Mesothelial cell of epicardium (in vitro differentiated cells): ENCODE results near the gene RRBP1. TPM values are rescaled to one million over a fixed set of nuclear protein-coding genes. Genes with fewer than 3 reads are reported as not detected.

Source experiments
- DNase-seq, 2 experiments: peaks; one replicate each; pipeline ENCODE4 v3.0.0; 2021; ENCODE audit warnings: low spot score in 2 of 2; ENCODE audit not compliant: unreplicated experiment in 2 of 2
- H3K27ac Mint-ChIP-seq: 2 replicates; pipeline ENCODE4 v1.8.0; 2021; ENCODE audit warnings: mixed read lengths
- H3K27me3 Mint-ChIP-seq: 2 replicates; pipeline ENCODE4 v1.8.0; 2021; ENCODE audit warnings: low read depth, mixed read lengths
- H3K36me3 Mint-ChIP-seq: 2 replicates; pipeline ENCODE4 v1.8.0; 2021; ENCODE audit warnings: mixed read lengths
- H3K4me1 Mint-ChIP-seq: 2 replicates; pipeline ENCODE4 v1.8.0; 2021; ENCODE audit warnings: mixed read lengths
- H3K4me3 Mint-ChIP-seq: 2 replicates; pipeline ENCODE4 v1.8.0; 2021; ENCODE audit warnings: mild to moderate bottlenecking, moderate library complexity, mixed read lengths
- H3K9me3 Mint-ChIP-seq: 2 replicates; pipeline ENCODE4 v1.8.0; 2021; ENCODE audit warnings: mixed read lengths
- total RNA-seq: library from RNA; stranded (reverse); gene quantifications from 3 replicates; pipeline ENCODE4 v1.2.1, GENCODE V29; 2021
- TF ChIP-seq, protein P1 (sequence below): fragments of 200-600 bp; sonication (generic); IDR thresholded peaks from one replicate; pipeline ENCODE4 v1.5.0; 2021; ENCODE audit warnings: antibody characterized with exemption; ENCODE audit not compliant: unreplicated experiment

Gene RRBP1
- total RNA-seq, 1 donor from 2014 or later = 211 TPM

GRCh38 chr20:17720755-17721154 is 38.7 kb upstream of the RRBP1 start:
- peaks cover 3% of the 10 kb centered on the region for H3K4me1 Mint-ChIP-seq
- no peak overlapping the region for H3K27ac Mint-ChIP-seq
- no peaks in the 10 kb centered on the region for H3K36me3 Mint-ChIP-seq
- TF ChIP-seq, protein P1, sequence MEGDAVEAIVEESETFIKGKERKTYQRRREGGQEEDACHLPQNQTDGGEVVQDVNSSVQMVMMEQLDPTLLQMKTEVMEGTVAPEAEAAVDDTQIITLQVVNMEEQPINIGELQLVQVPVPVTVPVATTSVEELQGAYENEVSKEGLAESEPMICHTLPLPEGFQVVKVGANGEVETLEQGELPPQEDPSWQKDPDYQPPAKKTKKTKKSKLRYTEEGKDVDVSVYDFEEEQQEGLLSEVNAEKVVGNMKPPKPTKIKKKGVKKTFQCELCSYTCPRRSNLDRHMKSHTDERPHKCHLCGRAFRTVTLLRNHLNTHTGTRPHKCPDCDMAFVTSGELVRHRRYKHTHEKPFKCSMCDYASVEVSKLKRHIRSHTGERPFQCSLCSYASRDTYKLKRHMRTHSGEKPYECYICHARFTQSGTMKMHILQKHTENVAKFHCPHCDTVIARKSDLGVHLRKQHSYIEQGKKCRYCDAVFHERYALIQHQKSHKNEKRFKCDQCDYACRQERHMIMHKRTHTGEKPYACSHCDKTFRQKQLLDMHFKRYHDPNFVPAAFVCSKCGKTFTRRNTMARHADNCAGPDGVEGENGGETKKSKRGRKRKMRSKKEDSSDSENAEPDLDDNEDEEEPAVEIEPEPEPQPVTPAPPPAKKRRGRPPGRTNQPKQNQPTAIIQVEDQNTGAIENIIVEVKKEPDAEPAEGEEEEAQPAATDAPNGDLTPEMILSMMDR = no peak
- H3K4me3 Mint-ChIP-seq = no peak overlapping the region
- no peaks in the 10 kb centered on the region for H3K9me3 Mint-ChIP-seq
- DNase-seq = no peak
- H3K27me3 Mint-ChIP-seq = no peaks in the 10 kb centered on the region

DNA sequence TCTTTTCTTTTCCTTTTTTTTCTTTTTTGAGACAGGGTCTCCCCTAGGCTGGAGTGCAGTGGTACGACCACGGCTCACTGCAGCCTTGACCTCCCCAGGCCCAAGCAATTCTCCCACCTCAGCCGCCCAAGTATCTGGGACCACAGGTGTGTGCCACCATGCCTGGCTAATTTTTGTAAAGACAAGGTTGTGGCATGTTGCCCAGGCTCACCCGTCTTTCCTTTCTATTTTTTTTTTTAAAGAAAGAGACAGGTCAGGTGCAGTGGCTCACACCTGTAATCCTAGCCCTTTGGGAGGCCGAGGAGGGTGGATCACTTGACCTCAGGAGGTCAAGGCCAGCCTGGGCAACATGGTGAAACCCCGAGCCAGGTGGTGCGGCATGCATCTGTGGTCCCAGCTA is 34.3 kb upstream of the RRBP1 start:
- no peak overlapping the region for H3K4me3 Mint-ChIP-seq
- H3K36me3 Mint-ChIP-seq = no peaks in the 10 kb centered on the region
- H3K27ac Mint-ChIP-seq = no peak overlapping the region
- TF ChIP-seq, protein P1 = no peak
- no peak for DNase-seq
- no peaks in the 10 kb centered on the region for H3K9me3 Mint-ChIP-seq
- peaks cover 7% of the 10 kb centered on the region for H3K4me1 Mint-ChIP-seq
- no peaks in the 10 kb centered on the region for H3K27me3 Mint-ChIP-seq

DNA sequence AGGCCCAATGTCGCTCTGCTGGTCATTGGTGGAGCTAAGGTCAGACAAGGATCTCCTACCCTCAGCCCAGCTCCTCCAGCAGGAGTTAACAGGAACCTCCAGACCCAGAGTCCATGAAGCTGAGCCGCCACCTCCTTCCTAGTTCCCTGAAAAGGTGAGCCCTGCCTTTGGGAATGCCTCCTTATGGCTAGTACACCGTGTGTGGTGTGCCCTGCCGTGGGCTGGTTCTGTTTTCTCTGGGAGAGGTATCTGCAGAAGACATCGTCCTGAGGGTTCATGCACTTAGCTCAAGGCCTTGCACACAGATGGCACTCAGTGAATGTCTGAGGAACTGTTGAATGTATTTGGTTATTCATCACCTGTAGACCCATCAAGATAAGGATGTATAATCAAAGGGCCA is 33.0 kb upstream of the RRBP1 start:
- TF ChIP-seq, protein P1 = no peak
- no peak overlapping the region for H3K4me3 Mint-ChIP-seq
- H3K9me3 Mint-ChIP-seq = no peaks in the 10 kb centered on the region

DNA sequence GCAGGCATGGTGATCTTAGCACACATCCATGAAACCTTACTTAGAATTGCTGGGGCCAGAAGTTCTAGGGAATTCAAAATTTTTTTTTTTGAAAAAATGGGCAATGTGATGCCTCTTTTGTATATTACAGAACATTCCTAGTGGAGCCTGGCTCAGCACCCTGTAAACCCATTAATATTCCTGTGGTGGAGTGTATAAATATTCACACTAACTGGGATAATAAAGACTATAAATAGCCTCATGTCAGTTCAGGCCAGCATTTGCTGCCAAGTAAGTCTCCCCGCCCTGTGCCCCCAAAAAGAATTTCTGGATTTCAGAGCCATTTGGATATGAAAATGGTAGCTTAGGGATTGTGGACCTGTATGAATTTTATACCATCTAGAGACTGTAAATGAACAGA is 32.6 kb upstream of the RRBP1 start:
- TF ChIP-seq, protein P1 = no peak
- no peak for DNase-seq
- H3K27ac Mint-ChIP-seq = no peak overlapping the region
- H3K27me3 Mint-ChIP-seq = no peaks in the 10 kb centered on the region
- H3K9me3 Mint-ChIP-seq = no peaks in the 10 kb centered on the region
- peaks cover 17% of the 10 kb centered on the region for H3K4me1 Mint-ChIP-seq
- no peaks in the 10 kb centered on the region for H3K36me3 Mint-ChIP-seq
- no peak overlapping the region for H3K4me3 Mint-ChIP-seq

More for the DNA sequence above, 33.0 kb upstream of the RRBP1 start:
- Mint-ChIP-seq H3K4me1 (peaks cover 19% of the 10 kb centered on the region), H3K27ac (no peak overlapping the region), H3K27me3 (no peaks in the 10 kb centered on the region), H3K36me3 (no peaks in the 10 kb centered on the region)
- no peak for DNase-seq

- Mint-ChIP-seq H3K27ac (no peak overlapping the region), H3K27me3 (no peaks in the 10 kb centered on the region), H3K9me3 (no peaks in the 10 kb centered on the region), H3K4me3 (no peak overlapping the region), H3K4me1 (peaks cover 25% of the 10 kb centered on the region), H3K36me3 (no peaks in the 10 kb centered on the region)
- DNase-seq = no peak
- TF ChIP-seq, protein P1 = no peak
Observed at GRCh38 chr20:17712708-17713107, 30.7 kb upstream of the RRBP1 start.

- TF ChIP-seq, protein P1 = no peak
- Mint-ChIP-seq H3K27me3 (no peaks in the 10 kb centered on the region), H3K4me3 (no peak overlapping the region), H3K27ac (no peak overlapping the region), H3K4me1 (peaks cover 25% of the 10 kb centered on the region), H3K36me3 (no peaks in the 10 kb centered on the region), H3K9me3 (no peaks in the 10 kb centered on the region)
- DNase-seq = no peak
Observed at GRCh38 chr20:17712201-17712600, 30.2 kb upstream of the RRBP1 start.
